Astrocyte (in vitro differentiated cells and primary cell): ENCODE results near the gene SLC1A1.

Source experiments
- CTCF ChIP-seq: IDR thresholded peaks from 2 replicates; pipeline ENCODE4 v1.5.1; 2011; ENCODE audit warnings: low read depth, mild to moderate bottlenecking, inconsistent platforms, low read length, moderate library complexity; ENCODE audit not compliant: insufficient read depth
- EZH2 ChIP-seq: IDR thresholded peaks from 2 replicates; pipeline ENCODE4 v1.6.1; 2012; ENCODE audit warnings: mild to moderate bottlenecking, low read length, inconsistent platforms; ENCODE audit not compliant: insufficient read depth

GRCh38 chr9:4442806-4443205 is 47.5 kb upstream of the SLC1A1 start:
- TF ChIP-seq CTCF (no peak), EZH2 (no peak)
